SIG-M5 treated with dmso at 0.1 percent for 504 hours (cell line): ENCODE data around the gene NTM.
"Not testable (repeated sequence)": the region's sequence is repeated elsewhere in the genome, so short reads cannot be mapped to it uniquely, and the experiment has no call there.

Source experiments
- DNase-seq: peaks from one replicate; lab custom pipeline; 2025; ENCODE audit not compliant: unreplicated experiment; lab: John Stamatoyannopoulos, UW

The NTM gene

DNA sequence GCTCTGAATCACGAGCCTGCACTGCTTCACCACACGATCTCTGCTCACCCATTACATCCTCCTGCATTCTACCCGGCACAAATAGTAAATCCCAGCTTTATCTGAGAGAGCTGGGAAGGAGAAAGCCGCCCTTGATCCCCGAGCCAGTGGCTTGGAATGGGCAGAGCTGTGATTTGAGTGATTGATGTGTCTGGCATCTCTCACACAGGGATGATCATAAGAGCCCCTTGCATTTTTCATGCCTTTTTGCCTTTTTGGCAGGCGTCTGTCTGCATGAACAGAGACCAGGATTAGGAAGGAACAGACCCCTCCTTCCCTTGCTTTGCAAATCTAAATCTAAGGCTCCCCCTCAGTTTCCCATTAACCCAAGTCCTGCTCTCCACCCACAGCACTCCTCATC, 945.3 kb downstream of the NTM start:
- DNase-seq, result no peak

DNA sequence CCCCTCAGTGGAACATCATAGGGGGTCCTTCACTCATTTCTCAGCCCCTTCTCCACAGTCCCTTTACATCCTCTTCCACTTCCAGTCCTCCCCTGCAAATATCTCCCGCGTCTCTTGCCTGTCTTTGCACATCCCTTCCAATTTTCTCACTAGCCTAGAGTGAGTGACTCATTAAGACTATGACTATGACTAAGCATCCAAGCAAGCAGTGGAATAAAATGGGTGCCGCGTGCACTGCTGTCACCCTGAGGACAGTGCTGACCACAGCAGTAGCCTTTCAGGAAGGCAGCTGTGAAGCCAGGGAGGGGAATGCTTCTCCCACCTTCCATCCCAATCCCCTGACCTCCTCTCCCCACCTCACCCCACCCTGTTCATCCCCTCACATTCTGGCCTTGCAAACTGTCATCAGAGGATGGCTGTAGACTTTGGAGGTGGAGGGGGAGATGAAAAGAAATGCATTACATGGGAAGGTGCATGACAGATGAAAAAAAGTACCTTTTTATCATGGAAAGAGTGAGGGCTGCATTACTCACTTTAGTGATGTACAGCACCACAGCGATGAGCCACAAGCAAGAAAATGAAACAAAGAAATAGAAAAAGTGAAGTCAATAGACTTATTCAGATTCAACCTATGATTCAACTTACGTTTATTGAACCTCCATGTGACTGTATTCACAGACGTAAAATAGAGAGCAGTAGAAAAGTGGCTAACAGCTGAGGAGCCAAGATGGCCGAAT, 948.2 kb downstream of the NTM start:
- no peak for DNase-seq

DNA sequence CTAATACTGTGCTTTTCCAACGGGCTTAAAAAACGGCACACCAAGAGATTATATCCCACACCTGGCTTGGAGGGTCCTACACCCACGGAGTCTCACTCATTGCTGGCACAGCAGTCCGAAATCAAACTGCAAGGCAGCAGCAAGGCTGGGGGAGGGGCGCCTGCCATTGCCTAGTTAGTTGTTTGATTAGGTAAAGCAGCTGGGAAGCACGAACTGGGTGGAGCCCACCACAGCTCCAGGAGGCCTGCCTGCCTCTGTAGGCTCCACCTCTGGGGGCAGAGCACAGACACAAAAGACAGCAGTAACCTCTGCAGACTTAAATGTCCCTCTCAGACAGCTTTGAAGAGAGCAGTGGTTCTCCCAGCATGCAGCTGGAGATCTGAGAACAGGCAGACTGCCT, 949.0 kb downstream of the NTM start:
- not testable (repeated sequence) for DNase-seq

DNA sequence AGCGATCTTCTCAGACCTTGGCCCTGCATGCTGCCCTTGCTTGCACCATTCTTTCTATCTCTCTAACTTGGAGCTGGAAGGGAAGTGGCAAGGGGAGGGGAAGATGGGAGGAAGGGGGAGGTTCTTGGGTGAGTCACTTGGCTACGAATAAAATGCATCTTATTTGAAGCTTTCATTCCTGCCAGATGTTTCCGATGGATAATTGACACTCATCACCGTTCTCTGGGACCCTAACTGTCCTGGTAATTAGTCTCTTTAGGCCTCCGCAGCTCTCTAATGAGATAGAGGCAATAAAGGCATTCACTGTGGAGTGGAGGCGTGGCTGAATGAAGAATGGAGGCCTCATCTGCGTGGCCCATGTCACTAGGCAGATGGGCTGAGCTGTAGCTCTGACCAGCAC, 960.1 kb downstream of the NTM start:
- no peak for DNase-seq

DNA sequence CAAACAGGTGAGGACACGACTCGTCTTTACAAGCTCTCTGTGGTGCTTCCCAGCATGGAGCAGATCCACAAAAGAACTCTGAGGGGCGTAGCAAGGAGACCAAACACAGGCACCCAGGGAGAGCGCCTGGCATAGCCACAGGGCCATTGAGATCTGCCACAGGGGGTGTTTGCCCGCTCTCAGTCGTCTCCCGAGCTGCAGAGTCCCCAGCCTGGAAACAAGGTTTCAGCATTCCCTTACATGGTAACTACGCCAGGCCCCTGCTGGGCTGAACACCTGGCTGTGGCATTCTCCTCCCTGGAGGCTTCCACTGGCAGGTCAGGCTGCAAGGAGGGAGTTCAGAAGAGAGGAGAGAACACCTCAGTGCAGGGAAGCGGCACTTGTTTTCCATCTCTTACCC, 962.1 kb downstream of the NTM start:
- no peak for DNase-seq

- no peak for DNase-seq
These were observed 964.4 kb downstream of the NTM start for GRCh38 chr11:132334769-132335280.

- DNase-seq, result no peak
These were observed 964.9 kb downstream of the NTM start for GRCh38 chr11:132335311-132335710.

DNA sequence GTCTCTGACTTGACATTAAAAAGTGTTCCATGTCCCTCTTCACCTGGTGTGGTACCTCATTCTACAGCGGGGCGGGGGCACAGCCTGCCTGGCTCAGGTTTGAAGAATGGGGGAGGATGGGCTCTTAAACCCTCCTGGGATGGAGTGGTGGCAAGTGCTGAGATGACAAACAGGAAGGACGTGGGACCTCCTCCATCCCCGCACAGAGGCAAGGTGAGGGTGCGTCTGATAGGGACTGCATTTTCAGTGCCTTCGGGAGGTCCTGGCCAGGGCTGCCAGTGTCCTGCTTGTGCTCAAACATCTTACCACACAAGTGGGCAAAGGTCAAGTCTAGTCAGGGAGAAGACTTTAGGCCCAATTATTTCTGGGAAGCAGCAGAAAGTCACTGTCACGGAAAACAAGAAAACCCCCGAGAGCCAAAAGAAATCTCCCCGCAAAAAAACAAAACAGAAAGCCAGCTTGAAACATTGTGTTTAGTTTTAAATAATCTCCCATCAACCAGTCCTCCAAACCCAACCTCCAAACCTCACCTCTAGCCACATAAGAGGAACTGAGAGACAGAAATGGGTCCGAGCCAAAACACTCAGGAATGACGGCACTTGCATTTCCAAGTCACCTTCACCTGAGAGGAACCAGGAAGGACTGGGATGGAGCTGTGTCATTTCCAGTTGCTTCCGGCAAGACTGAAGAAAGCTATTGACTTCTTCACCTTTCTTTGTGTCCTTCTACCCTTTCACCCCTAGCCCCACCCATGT, 966.5 kb downstream of the NTM start:
- no peak for DNase-seq

DNA sequence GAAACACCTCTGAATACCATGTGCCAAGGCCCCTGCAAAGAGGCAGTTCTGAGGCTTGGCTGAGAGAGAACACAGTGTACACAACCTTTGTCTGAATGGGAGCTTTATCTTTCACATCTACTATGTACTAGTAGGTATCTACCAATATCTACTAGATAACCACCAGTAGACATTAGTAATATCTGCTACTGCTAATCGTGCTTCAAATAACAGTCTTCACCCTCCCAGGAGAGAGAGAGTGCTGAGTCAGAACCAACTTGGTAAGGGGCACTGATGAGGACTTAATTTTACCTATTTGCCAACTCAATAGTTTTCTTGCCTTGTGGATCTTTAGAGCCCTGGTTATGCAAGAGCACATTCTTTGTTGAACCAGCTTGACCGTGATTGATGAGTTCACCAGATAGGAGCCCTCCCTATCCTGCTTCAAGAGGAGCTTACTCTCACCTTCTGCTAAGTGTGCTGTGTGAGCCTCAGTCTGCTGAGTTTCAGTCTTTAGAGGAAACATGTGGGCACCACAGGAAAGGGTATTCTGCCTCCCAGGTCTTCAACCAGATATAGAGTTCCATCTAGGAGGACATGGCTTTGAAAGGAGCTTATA, 967.5 kb downstream of the NTM start:
- no peak for DNase-seq

DNA sequence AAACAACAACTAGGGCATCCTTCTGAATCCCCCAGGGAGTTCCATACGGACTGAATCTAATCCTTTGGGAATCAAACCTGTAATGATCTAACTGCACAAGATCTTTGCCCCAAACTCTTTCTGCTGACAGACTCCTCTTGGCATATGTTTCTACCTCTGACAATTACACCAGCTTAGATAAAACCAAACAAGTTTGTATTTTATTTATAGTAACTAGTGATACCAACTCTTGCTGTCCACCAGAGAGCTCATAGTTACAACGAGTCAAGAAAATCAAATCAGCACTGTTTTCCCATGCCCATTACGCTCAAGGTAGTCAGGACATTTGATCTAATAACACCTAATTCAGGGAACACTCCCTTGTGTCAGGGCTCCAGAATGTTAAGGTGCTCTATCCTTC, 972.0 kb downstream of the NTM start:
- no peak for DNase-seq

DNA sequence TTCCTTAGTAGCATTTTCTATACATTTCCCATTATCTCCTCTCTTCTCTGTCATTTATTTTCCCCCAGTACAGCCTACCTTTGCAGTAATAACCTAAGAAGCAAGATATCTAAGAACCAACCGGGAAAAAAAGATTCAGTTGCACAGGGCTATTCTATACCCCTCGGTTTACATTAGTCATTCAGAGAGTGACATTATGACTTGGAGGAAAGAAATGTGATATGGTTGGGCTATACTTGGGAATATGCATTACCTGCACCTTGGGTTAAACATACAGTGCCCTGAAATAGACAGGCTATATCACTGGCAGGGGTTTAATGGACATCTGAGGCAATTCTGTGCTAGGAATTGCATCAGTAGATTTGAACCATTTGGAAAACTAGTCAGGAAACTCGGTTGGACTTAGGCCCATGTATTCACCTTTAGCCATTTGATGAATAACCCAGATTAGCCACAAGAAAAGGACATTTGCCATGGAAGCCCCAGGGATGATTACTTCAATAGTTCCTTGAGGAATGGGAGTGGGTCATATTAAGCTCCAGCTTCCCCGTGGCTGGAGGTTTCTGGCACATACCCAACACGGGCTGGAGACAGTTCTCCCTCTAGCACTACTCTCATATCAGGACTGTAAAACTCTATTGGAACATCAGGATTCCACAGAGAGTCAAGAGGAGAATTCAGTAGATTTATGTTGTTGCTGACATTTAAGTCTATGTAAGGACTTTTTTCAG, 973.2 kb downstream of the NTM start:
- DNase-seq, result no peak

DNA sequence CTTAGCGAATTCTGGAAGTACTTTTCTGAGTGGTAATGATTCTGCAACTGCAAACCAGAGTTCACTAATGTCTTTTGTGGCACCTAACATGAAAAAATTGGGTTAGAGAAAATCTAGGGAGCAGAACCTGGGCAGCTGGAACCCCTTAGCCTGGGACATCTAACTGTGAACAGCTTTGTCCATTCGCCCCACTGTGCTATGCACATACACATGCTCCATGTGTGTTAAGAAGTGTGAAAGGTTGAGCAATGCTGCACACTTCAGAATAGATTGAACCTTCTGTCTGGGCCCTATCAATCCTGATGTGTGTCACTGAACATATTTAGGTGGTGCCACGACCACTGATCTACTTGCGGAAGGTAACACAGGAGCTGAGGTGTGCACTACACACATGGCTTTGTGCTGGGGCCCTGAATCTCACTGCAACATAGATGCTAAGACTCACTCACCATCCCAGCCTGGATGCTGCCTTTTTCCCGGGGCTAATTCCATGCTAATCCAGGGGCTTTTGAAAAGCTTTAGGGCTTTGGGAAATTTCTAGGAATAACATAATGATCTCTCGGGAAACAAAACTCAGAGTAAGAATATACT, 976.2 kb downstream of the NTM start:
- DNase-seq, result no peak

GRCh38 chr11:132347156-132348090, 977.0 kb downstream of the NTM start:
- no peak for DNase-seq

DNA sequence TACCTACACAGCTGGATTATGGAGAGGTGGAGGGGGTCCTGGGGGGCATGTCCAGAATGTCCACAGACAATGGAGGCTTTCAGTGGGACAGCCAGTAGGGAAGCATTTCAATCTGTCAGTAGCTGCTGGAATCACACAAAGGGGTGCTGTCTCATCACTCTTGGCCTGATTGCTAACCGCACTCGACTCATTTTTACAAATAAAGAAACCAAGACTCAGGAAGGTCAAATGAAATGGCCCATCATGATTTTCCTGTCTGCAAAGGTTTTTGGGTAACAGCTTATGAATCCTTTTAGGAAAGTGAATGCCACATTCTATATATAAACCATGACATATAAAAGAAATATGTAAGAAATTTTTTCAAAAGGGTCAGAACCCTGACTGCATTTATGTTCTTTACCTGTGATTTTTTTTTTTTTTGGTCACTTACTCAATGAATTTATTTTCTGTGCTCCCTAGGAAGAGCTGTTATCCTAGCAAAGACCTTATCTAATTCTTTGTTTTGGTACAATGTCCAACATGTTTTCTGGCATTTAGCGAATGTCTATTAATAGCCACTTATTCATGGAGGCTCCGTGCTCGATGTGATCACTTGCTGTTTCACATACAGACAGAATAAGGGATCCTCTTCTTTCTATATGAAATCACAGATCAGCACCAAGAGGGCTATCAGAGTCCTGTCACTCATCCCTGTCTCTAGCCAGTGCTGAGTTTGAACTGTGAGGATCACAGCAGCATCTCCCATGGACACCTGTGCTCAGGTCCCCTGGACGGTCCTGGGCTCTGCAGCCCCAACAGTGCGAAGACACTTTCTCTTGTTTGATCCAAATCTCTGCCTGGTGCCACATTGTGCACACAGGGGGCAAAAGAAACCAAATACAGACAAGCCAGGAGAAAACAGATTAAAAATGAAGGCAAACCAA, 979.7 kb downstream of the NTM start:
- DNase-seq, result no peak

- no peak for DNase-seq
These were observed 980.6 kb downstream of the NTM start for GRCh38 chr11:132351050-132351449.

- no peak for DNase-seq
These were observed 982.1 kb downstream of the NTM start for GRCh38 chr11:132352497-132352896.

DNA sequence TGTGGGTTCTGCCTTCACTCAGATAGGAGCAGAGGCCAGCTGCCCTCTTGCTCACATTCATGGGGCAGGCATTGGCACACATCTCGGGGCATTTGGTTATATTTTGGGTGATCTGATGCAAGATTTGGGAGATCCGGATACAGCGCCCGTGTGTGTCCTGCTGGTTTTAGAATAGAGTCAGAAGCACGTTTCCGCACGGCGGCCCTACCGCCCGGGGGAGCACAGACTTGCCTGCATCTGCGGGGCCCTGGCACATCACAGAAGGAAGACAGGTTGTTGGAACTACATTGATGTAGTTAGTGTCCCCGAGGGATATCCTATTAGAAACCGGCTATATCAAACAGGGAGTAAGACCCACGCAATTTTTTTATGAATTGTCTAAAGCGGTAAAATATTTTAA, 982.8 kb downstream of the NTM start:
- no peak for DNase-seq

DNA sequence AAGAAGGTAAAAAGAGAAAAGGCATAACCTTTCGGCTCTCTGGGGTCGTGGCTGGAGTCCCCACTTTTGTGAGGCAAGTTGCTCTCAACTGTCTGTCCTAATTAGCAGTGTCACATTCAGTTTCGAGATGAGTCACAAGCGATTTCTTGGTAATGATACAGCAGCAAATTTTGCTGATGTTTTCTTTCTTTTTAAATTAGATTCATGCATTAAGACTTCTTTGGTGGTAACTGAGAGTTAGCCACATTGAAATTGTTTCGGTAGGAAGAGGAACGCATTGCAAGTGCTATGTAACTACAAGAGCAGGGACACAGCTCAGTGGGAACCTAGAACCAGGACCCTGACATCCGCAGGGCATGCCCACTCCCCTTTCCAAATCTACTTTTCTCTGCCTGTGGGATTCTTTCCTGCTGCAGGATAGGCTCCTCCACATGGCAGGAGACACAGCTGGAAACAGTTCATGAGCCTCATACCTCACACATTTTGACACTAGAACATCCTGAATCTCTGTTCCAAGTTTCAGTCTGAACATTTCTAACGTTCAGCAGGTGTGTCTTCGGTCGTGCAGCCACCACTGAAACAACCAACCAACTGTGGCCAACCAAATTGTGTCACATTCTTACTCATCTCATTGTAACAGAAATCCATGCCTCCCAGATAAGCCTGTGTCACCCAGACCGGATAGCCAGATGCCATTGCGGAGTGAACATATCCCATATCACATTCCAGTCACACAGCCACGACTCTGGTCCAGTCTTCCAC, 987.6 kb downstream of the NTM start:
- no peak for DNase-seq
